Hepatocyte (in vitro differentiated cells): ENCODE measurements around the gene IL17B. TPM values are rescaled to one million over a fixed set of nuclear protein-coding genes. Genes with fewer than 3 reads are reported as not detected.

Source experiments
- DNase-seq: peaks from one replicate; pipeline ENCODE4 v3.0.0-alpha.2; 2016; ENCODE audit warnings: low spot score
- H2AFZ ChIP-seq: fragments of 200-600 bp; sonication (generic); 2 replicates; pipeline ENCODE4 v1.6.0; 2016; ENCODE audit warnings: antibody characterized with exemption, mild to moderate bottlenecking
- H3K27ac ChIP-seq: fragments of 200-600 bp; sonication (generic); 2 replicates; pipeline ENCODE4 v1.5.1; 2016; ENCODE audit warnings: mild to moderate bottlenecking
- H3K27me3 ChIP-seq: fragments of 200-600 bp; sonication (generic); 2 replicates; pipeline ENCODE4 v1.6.1; 2016
- H3K36me3 ChIP-seq: fragments of 200-600 bp; sonication (generic); replicated peaks from 2 replicates; pipeline ENCODE4 v1.5.1; 2016; ENCODE audit warnings: low read depth; ENCODE audit not compliant: insufficient read depth
- H3K4me1 ChIP-seq: fragments of 200-600 bp; sonication (generic); 2 replicates; pipeline ENCODE4 v1.5.1; 2016; ENCODE audit warnings: mild to moderate bottlenecking, moderate library complexity; ENCODE audit not compliant: insufficient read depth
- H3K4me2 ChIP-seq: fragments of 200-600 bp; sonication (generic); 2 replicates; pipeline ENCODE4 v1.6.0; 2016
- H3K4me3 ChIP-seq: fragments of 200-600 bp; sonication (generic); 2 replicates; pipeline ENCODE4 v1.5.1; 2016; ENCODE audit warnings: mild to moderate bottlenecking
- H3K79me2 ChIP-seq: fragments of 200-600 bp; sonication (generic); 2 replicates; pipeline ENCODE4 v1.6.0; 2017; ENCODE audit warnings: mild to moderate bottlenecking
- H3K9me2 ChIP-seq: fragments of 200-600 bp; sonication (generic); replicated peaks from 2 replicates; pipeline ENCODE4 v1.6.0; 2017; ENCODE audit warnings: mild to moderate bottlenecking; ENCODE audit not compliant: insufficient read depth
- H3K9me3 ChIP-seq: fragments of 200-600 bp; sonication (generic); 2 replicates; pipeline ENCODE4 v1.5.1; 2016; ENCODE audit warnings: low read depth, mild to moderate bottlenecking
- H4K20me1 ChIP-seq: fragments of 200-600 bp; sonication (generic); 2 replicates; pipeline ENCODE4 v1.6.0; 2016; ENCODE audit warnings: mild to moderate bottlenecking; ENCODE audit not compliant: insufficient read depth, poor library complexity, severe bottlenecking
- CTCF ChIP-seq: fragments of 200-600 bp; sonication (generic); IDR thresholded peaks from 2 replicates; pipeline ENCODE4 v1.5.1; 2016; ENCODE audit warnings: antibody characterized with exemption, mild to moderate bottlenecking; ENCODE audit not compliant: poor library complexity
- EZH2 ChIP-seq: fragments of 200-600 bp; sonication (generic); IDR thresholded peaks from 2 replicates; pipeline ENCODE4 v1.6.1; 2016; ENCODE audit warnings: antibody characterized with exemption, mild to moderate bottlenecking, borderline replicate concordance
- EZH2phosphoT487 ChIP-seq: fragments of 200-600 bp; sonication (generic); IDR thresholded peaks from one replicate; pipeline ENCODE4 v1.6.1; 2018; ENCODE audit warnings: antibody characterized with exemption, mild to moderate bottlenecking, low read depth, moderate library complexity; ENCODE audit not compliant: unreplicated experiment, severe bottlenecking
- WGBS: methylation state at CpG from one replicate; pipeline ENCODE4 v1.1.6; 2016; ENCODE audit warnings: low lambda C conversion rate; ENCODE audit errors: missing lambda C conversion rate; 5-methylcytosine and 5-hydroxymethylcytosine counted together
- polyA plus RNA-seq: library from polyadenylated mRNA; unstranded; fragments of >200 nt; fragmentation: Nextera tagmentation; extraction: Ambion mirVana; gene quantifications from 2 replicates; pipeline ENCODE4 v1.2.1, GENCODE V29; 2016
- total RNA-seq: library from RNA; depleted of rRNA; stranded (reverse); fragments of >200 nt; gene quantifications from 2 replicates; pipeline ENCODE4 v1.2.3, GENCODE V29; 2014

IL17B gene
- total and polyA plus RNA-seq, 2 experiments from 2014 or later: not detected

- no peak overlapping the region for H3K4me2 ChIP-seq
- peaks cover 18% of the 10 kb centered on the region for H3K4me1 ChIP-seq
- TF ChIP-seq EZH2 (no peak), CTCF (no peak), EZH2phosphoT487 (no peak)
- peaks cover 8% of the 10 kb centered on the region for H3K79me2 ChIP-seq
- no peaks in the 10 kb centered on the region for H3K9me2 ChIP-seq
- H4K20me1 ChIP-seq: no peaks in the 10 kb centered on the region
- no peak for DNase-seq
- 98% methylated on average over 2 of the region's 2 CpGs for WGBS
- H3K27ac ChIP-seq: peak overlapping the region; percentile 21
- no peaks in the 10 kb centered on the region for H3K9me3 ChIP-seq
- no peaks in the 10 kb centered on the region for H3K36me3 ChIP-seq
- H3K27me3 ChIP-seq: no peaks in the 10 kb centered on the region
- no peak overlapping the region for H3K4me3 ChIP-seq
- H2AFZ ChIP-seq: no peak overlapping the region
These were observed 47.8 kb upstream of the IL17B start for GRCh38 chr5:149426931-149427330.

DNA sequence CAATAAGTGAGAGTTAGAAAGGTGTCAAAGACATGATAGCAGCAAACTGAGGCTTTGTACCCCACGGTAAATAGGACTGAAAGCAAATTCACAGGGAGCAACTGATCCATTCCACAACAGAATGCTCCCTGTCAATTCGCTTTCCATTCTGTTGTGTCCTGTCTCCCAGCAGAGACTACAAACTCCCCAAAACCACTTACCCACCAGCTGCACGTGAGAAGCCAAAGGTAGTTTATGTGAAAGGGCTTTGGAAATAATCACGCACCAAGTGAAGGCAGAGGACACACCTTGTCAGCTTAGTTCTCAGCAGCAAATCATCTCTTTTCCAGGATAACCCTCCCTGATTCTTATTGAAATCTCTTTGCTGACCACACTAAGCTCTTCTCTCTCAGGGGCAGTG, 46.6 kb upstream of the IL17B start:
- peak overlapping the region; percentile 15 for H3K27ac ChIP-seq
- H3K4me2 ChIP-seq: peak overlapping the region; percentile 3
- TF ChIP-seq EZH2: no peak
- TF ChIP-seq EZH2phosphoT487: no peak
- no peak for TF ChIP-seq CTCF

DNA sequence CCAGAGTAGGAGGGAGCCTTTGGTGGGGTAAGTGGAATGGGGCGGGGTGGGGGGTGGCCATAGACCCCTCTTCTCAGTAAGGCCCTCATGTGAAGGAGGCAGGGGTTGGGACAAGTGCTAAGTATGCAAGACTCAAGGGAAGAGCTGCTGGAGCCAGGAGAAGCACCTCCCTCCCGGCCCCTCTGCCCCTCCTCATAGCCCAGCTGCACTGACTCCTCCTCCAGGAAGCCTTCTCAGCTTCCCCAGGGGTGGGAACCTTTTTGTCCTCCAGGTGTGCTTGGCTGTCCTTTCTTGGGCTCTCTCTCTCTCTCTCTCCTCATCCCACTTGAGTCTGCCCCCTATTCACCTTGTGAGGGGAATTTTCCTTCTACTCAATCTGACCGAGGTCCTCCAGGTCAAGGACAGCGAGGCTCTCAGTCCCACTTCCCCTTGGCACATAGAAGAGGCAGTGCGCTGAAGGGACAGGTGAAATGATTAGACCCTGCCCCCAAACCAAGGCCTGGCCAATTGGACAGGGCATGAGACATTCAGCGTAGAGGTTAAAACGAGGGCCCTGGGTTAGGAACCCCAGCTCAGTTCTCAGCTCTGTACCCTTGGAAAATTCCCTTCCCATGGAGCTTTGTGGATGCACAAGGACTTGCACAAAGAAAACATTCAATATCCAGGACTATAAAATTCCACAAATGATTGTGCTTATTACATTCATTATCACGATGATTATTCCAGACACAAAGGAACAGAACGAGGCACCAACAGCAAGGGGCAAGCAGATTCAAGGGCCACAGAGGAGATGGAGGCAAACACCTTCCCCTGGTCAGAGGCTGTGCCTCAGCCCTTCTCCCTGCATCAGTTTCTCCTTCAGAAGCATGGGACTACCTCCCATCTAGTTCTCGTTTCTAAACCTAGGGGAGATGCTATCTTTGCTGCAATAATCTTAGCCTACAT, 45.6 kb upstream of the IL17B start:
- Histone ChIP-seq H3K79me2 (peaks cover 8% of the 10 kb centered on the region), H4K20me1 (no peaks in the 10 kb centered on the region), H3K4me1 (peaks cover 33% of the 10 kb centered on the region), H3K36me3 (no peaks in the 10 kb centered on the region), H3K9me2 (no peaks in the 10 kb centered on the region), H3K4me3 (no peak overlapping the region), H3K27ac (peak overlapping the region; percentile 90), H3K4me2 (peak overlapping the region; percentile 70), H3K27me3 (no peaks in the 10 kb centered on the region), H2AFZ (no peak overlapping the region), H3K9me3 (no peaks in the 10 kb centered on the region)
- TF ChIP-seq CTCF: no peak
- no peak for TF ChIP-seq EZH2
- TF ChIP-seq EZH2phosphoT487: no peak
- 76% methylated on average over 9 of the region's 10 CpGs for WGBS
- DNase-seq: no peak

More for the DNA sequence above, 46.6 kb upstream of the IL17B start:
- H3K79me2 ChIP-seq: peaks cover 8% of the 10 kb centered on the region
- H3K9me3 ChIP-seq: no peaks in the 10 kb centered on the region
- H3K9me2 ChIP-seq: no peaks in the 10 kb centered on the region
- no peak overlapping the region for H2AFZ ChIP-seq
- no peak overlapping the region for H3K4me3 ChIP-seq
- H3K4me1 ChIP-seq: peaks cover 22% of the 10 kb centered on the region
- 65% methylated on average over 4 of the region's 4 CpGs for WGBS
- no peak for DNase-seq
- no peaks in the 10 kb centered on the region for H3K27me3 ChIP-seq
- no peaks in the 10 kb centered on the region for H4K20me1 ChIP-seq
- H3K36me3 ChIP-seq: no peaks in the 10 kb centered on the region
